Large intestine (tissue), 3 donors: Measurements from ENCODE around the gene SMCP. TPM values are rescaled to one million over a fixed set of nuclear protein-coding genes. Genes with fewer than 3 reads are reported as not detected.
A peak's percentile ranks its signal among the peaks of the same experiment; 100 is the strongest.

ENCODE experiments used
- DNase-seq, 2 donors: peaks; one replicate each; pipeline versions ENCODE4 v3.0.0 to v3.0.0-alpha.2; 2013
- H3K27ac ChIP-seq: one replicate; pipeline ENCODE4 v1.5.1; 2013; ENCODE audit warnings: low read length
- H3K27me3 ChIP-seq: 2 replicates; pipeline ENCODE4 v1.6.1; 2013; ENCODE audit warnings: low read length; ENCODE audit not compliant: control insufficient read depth, insufficient read depth
- H3K36me3 ChIP-seq: 2 replicates; pipeline ENCODE4 v1.6.1; 2013; ENCODE audit warnings: low read length; ENCODE audit not compliant: control insufficient read depth, insufficient read depth
- H3K4me1 ChIP-seq: one replicate; pipeline ENCODE4 v1.6.1; 2013; ENCODE audit warnings: low read length; ENCODE audit not compliant: control insufficient read depth, insufficient read depth
- H3K4me3 ChIP-seq: one replicate; pipeline ENCODE4 v1.5.1; 2013; ENCODE audit warnings: low read length
- H3K9me3 ChIP-seq: one replicate; pipeline ENCODE4 v1.6.1; 2013; ENCODE audit warnings: mild to moderate bottlenecking, low read depth, low read length, moderate library complexity; ENCODE audit not compliant: control insufficient read depth
- WGBS: methylation state at CpG from one replicate; pipeline ENCODE4 v1.1.5; 2013; ENCODE audit warnings: low lambda C conversion rate; ENCODE audit not compliant: insufficient coverage; 5-methylcytosine and 5-hydroxymethylcytosine counted together
- polyA plus RNA-seq: library from polyadenylated mRNA; unstranded; fragments of 120-200 nt; gene quantifications from one replicate; pipeline ENCODE4 v1.2.1, GENCODE V29; 2013

The SMCP gene
- polyA plus RNA-seq, 1 donor, result not detected

DNA sequence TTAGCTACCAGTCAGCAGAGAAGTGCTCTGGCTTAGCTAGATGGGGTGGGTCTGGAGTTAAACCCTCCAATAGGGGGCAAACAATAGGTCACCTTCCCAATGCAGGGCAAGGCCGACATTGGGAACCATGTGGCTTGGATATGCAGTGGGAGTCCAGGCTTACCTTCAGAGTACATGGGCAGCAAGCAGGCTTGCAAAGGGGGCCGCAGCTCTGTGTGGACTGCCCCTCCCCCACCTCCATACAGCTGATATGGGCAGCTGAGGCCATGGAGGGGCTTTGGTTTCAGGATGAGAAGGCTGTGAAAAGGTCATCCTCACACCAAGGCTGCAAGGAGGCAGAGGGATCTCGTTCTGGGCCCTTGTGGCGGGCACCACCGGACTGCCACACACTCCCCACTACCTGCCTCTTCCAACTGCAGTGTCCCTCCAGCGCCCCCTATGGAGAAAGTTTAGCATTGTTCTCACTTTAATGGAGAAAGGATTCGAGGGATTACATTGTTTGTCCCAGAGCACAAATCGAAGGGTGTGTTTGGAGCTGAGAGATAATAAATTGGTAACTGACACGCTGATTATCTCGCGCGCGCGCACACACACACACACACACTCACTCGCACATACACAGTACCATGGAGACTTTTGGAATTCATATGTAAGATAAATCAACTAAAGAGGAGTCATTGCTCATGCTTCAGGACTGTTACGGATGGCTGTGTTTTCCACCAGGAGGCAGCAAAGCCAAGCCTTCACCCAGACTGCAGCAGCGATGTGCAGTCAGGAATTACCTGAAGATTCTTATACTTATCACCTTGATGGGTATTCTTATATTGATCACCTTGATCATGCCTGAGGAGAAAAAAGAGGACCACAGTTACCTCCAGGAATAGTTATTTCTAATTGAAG is 7.0 kb upstream of the SMCP start:
- Histone ChIP-seq H3K4me3 (no peak overlapping the region), H3K27ac (no peak overlapping the region), H3K9me3 (no peaks in the 10 kb centered on the region), H3K36me3 (no peaks in the 10 kb centered on the region), H3K4me1 (no peaks in the 10 kb centered on the region), H3K27me3 (peaks cover 4% of the 10 kb centered on the region)
- no CpG with 5 or more reads among the region's 17 CpGs for WGBS
- peak; percentile 7 to 18 for DNase-seq

DNA sequence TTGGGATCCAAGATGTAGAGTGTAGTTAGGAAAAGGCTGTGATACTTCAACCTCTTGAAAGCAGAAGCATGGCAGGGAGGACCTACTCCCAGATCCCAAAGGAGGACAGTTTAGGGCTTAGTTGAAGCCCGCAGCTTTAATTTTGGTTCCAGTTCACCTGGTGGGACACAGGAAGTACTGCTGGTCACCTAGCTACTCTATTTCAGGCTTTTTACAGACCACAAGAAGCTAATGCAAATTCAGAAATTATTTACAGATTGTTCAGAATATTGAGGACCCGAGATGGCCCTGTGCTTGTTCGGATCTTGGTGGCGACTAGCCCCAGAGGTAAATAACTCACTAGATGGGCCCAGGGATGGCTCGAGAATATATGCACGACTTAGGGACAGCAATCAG is 6.4 kb upstream of the SMCP start:
- H3K27ac ChIP-seq, result no peak overlapping the region
- no peak for DNase-seq
- no peaks in the 10 kb centered on the region for H3K9me3 ChIP-seq
- H3K27me3 ChIP-seq, result peaks cover 4% of the 10 kb centered on the region
- no peaks in the 10 kb centered on the region for H3K4me1 ChIP-seq
- H3K4me3 ChIP-seq, result no peak overlapping the region
- WGBS, result no CpG with 5 or more reads among the region's 6 CpGs
- H3K36me3 ChIP-seq, result no peaks in the 10 kb centered on the region

DNA sequence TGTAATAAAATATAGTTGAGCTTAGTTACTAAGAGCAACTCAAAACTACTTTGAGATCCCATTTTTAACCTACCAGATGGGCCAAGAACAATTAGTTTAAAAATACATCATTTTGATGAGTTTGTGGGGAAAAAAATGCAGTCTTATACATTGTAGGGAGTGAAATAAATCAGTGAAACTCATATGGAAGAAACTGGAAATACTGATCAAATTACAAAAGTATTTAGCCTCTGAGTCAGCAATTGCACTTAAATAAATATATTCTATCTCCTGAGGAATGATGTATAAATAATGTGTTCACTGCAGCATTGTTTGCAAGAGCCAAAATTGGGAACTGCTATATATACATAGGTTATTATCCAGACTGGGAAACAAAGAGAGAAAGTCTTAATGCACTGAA is 4.6 kb upstream of the SMCP start:
- H3K9me3 ChIP-seq, result no peaks in the 10 kb centered on the region
- DNase-seq, result no peak
- no peaks in the 10 kb centered on the region for H3K36me3 ChIP-seq
- H3K4me3 ChIP-seq, result no peak overlapping the region
- H3K4me1 ChIP-seq, result no peaks in the 10 kb centered on the region
- H3K27me3 ChIP-seq, result peaks cover 4% of the 10 kb centered on the region
- H3K27ac ChIP-seq, result no peak overlapping the region

DNA sequence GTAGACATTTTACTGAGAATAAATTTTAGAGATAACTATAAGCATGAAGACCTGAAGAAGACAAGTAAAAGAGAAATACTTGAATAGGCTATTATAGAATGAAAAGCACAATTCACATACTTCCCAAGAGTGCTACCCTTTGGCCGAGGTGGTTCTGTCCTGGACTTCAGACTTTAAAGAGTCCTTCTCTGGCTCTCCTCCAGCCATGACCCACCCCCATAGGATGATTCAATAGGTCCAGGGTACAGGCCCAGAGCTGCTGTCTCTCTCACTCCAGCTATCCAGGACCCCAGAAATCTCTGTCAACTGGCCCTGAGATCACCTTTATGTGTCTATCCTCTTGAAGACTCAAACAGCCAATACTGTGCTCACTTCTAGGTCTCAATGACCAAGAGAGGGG is 1.3 kb upstream of the SMCP start:
- Histone ChIP-seq H3K9me3 (no peaks in the 10 kb centered on the region), H3K27me3 (peaks cover 4% of the 10 kb centered on the region), H3K36me3 (no peaks in the 10 kb centered on the region), H3K4me1 (no peaks in the 10 kb centered on the region), H3K4me3 (no peak overlapping the region), H3K27ac (no peak overlapping the region)
- peak in 1 of 2 donors; percentile 10 for DNase-seq
- WGBS, result no CpG with 5 or more reads among the region's 1 CpG

DNA sequence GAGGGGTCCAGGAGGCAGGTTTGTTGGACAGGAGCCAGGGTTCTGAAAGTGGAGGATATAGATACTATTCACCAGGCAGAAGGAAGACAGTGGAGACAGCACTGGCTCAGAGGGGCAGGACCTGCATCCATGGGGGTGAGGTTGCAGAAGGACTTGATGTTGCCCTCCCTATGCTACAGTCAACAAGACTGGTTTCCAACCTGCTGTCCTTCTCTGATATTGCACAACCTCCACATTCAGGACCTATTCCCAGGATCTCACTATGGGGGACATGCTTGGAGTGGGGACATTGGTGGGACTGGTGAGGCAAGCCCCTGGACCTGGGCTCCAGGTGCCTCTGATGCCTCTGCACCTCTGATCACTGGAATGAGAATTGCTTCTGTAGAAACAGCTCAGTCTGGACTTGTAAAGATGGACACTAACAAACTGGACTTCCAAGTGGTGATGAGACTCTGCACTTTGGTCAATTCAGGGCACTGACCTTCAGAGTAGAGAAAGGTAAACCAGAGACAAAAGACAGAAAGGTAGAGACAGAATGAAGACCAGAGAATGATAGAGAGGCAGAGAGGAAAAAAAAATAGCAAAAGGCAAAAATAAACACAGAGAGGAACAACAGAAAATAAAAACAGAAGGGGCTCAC is 1.6 kb downstream of the SMCP start:
- Histone ChIP-seq H3K27me3 (no peaks in the 10 kb centered on the region), H3K36me3 (no peaks in the 10 kb centered on the region), H3K4me3 (no peak overlapping the region), H3K9me3 (no peaks in the 10 kb centered on the region), H3K27ac (no peak overlapping the region), H3K4me1 (no peaks in the 10 kb centered on the region)
- DNase-seq, result no peak

DNA sequence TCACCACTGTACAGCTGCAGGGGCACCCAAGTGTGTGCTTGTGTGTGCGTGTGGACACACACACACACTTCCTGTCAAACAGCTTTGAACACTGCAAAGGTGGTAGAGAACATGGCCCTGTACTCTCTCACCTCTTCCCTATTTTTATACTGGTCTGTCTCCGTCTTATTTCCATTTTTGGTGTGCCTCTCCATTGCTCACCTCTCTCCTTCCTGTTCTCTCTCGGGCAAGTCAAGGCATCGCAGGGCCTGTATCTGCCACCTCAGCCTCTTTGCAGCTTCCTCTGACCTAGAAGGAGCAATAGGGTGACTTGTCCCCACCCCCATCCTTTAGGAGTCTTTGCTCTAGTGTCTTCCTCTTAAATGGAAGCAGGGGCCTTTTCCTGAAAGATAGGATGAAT is 2.2 kb downstream of the SMCP start:
- H3K9me3 ChIP-seq, result no peaks in the 10 kb centered on the region
- no peak overlapping the region for H3K4me3 ChIP-seq
- DNase-seq, result no peak
- H3K27me3 ChIP-seq, result no peaks in the 10 kb centered on the region
- H3K36me3 ChIP-seq, result no peaks in the 10 kb centered on the region
- 100% methylated on average over 2 of the region's 4 CpGs for WGBS
- H3K4me1 ChIP-seq, result no peaks in the 10 kb centered on the region
- H3K27ac ChIP-seq, result no peak overlapping the region

DNA sequence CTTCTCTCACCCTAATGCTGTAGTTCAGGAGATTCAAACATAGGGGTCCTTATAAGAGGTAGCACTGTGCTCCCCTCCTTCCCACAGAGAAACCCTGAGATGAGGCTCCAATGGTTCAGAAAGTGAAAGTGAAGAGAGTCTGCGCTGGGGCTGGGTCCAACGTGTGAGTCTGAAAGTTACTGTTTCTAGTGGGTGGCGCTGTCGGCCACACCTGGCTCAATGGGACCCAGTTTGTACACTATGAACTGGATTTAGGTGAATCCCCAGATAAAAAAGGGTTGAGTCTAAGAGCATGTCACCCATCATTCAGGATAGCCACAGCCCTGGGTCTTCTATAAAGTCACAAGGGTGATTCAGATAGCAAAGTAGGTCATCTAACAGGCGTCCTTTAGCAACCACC is 2.8 kb downstream of the SMCP start:
- Histone ChIP-seq H3K4me3 (no peak overlapping the region), H3K4me1 (no peaks in the 10 kb centered on the region), H3K9me3 (no peaks in the 10 kb centered on the region), H3K27me3 (no peaks in the 10 kb centered on the region), H3K36me3 (no peaks in the 10 kb centered on the region), H3K27ac (no peak overlapping the region)
- no peak for DNase-seq
- no CpG with 5 or more reads among the region's 5 CpGs for WGBS

DNA sequence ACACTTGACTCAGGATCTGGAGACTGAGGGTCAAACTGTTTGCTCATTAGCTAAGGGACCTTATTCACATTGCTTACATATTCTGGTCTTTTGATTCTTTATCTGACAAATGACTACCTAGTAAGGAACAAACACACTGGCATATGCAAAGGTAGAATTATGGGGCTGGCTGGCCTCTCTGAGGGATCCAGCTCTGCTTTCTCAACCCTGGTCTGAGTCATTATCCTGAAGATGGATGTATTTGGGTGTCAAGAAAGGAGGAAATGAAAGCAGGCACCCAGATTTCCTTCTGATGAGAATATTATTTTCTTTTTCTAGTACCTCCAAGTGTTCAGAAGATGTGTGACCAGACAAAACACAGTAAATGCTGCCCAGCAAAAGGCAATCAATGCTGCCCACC is 6.0 kb downstream of the SMCP start:
- no peaks in the 10 kb centered on the region for H3K4me1 ChIP-seq
- no peaks in the 10 kb centered on the region for H3K9me3 ChIP-seq
- H3K36me3 ChIP-seq, result no peaks in the 10 kb centered on the region
- H3K27ac ChIP-seq, result no peak overlapping the region
- DNase-seq, result no peak
- no peaks in the 10 kb centered on the region for H3K27me3 ChIP-seq
- H3K4me3 ChIP-seq, result no peak overlapping the region

DNA sequence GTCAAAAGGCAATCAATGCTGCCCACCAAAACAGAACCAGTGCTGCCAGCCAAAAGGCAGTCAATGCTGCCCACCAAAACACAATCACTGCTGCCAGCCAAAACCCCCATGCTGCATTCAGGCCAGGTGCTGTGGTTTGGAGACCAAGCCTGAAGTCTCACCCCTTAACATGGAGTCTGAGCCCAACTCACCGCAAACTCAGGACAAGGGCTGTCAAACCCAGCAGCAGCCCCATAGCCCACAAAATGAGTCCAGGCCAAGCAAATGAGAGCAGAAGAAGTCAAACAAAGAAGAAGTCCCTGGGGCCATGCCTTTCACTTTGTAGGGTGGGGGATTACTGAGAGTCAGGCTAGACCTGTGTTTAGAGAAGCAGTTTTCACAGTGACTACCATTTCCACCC is 6.4 kb downstream of the SMCP start:
- no peaks in the 10 kb centered on the region for H3K4me1 ChIP-seq
- H3K4me3 ChIP-seq, result no peak overlapping the region
- H3K9me3 ChIP-seq, result no peaks in the 10 kb centered on the region
- WGBS, result no CpG with 5 or more reads among the region's 1 CpG
- no peak for DNase-seq
- no peaks in the 10 kb centered on the region for H3K36me3 ChIP-seq
- no peaks in the 10 kb centered on the region for H3K27me3 ChIP-seq
- H3K27ac ChIP-seq, result no peak overlapping the region

DNA sequence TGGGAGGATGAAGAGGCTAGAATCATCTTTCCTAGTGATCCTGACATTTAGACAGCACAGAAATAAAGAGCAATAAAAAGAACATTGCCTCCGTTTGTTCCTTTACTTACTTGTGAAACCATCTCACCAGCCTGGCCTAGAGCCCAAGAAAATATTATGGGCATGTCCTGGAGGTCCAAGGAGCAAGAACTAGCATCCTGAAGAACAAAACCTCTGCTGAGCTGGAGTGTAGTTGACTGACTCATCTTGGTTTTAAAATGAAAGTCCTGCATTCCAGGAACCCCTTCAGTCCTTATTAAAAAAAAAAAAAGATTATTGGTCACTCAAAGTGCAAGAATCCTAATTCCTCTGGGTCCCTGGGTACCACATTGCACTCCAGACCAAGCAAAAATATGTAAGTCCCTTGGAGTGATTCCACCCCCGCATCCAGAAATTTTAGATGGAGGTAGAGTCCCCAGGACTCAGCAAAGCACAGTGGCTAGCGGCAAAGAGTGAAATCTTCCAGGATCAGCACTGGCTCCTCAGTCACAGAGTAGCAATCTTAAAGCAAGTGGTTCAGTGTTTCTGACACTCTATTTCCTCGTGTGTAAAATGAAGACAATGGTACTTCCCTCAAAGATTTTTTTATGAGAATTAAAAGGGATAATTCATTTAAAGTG is 7.0 kb downstream of the SMCP start:
- H3K4me3 ChIP-seq, result no peak overlapping the region

More for the DNA sequence above, 7.0 kb downstream of the SMCP start:
- no peak for DNase-seq
- no peaks in the 10 kb centered on the region for H3K4me1 ChIP-seq
- H3K27ac ChIP-seq, result no peak overlapping the region
- no peaks in the 10 kb centered on the region for H3K27me3 ChIP-seq
- 60% methylated on average over 1 of the region's 4 CpGs for WGBS
- no peaks in the 10 kb centered on the region for H3K9me3 ChIP-seq
- H3K36me3 ChIP-seq, result no peaks in the 10 kb centered on the region
